Melanocyte of skin (primary cell): ENCODE measurements around the gene GSTM5. TPM values are rescaled to one million over a fixed set of nuclear protein-coding genes. Genes with fewer than 3 reads are reported as not detected.

Source experiments
- total RNA-seq, 2 donors: library from RNA; depleted of rRNA; stranded (reverse); fragments of >200 nt; gene quantifications; 2 replicates each; pipeline ENCODE4 v1.2.3, GENCODE V29; 2012

GSTM5 gene
- total RNA-seq, result under 1 TPM in 1 of 2 donors, not detected in 1; 0.33 TPM

GRCh38 chr1:109711593-109712320, at the start of gene GSTM5:
Gene GSTM5, plus strand, starts transcription at chr1:109712251. Its CDS starts 62 bp downstream, at chr1:109712313.

GRCh38 chr1:109667452-109668122, 44.5 kb upstream of the GSTM5 start, which contains the start of gene GSTM2:
Gene GSTM2, plus strand, starts transcription at chr1:109668057. Its CDS starts 59 bp downstream, at chr1:109668116.

GRCh38 chr1:109687641-109688499, 24.2 kb upstream of the GSTM5 start, which contains the start of gene GSTM1:
Gene GSTM1, plus strand, starts transcription at chr1:109687817. Its CDS starts 57 bp downstream, at chr1:109687874.

GRCh38 chr1:109740615-109741373, 28.7 kb downstream of the GSTM5 start, which contains the start of gene GSTM3:
Gene GSTM3, minus strand, starts transcription at chr1:109741038. Its CDS starts 751 bp downstream, at chr1:109740287.

GRCh38 chr1:109763646-109764415, 51.8 kb downstream of the GSTM5 start, which contains the start of gene EPS8L3:
Gene EPS8L3, minus strand, starts transcription at chr1:109763923. Its CDS starts 2,174 bp downstream, at chr1:109761749.

Other genes starting within 250 kb of the GSTM5 start
- under 1 TPM; 0.33 to 0.34 TPM for gene SYPL2, start 245.7 kb upstream of the GSTM5 start, total RNA-seq
- gene ATXN7L2, start 228.3 kb upstream of the GSTM5 start, total RNA-seq, result 1 to 10 TPM; 2.1 to 3.7 TPM
- 1 to 10 TPM; 3.3 to 6.9 TPM for gene CYB561D1, start 218.2 kb upstream of the GSTM5 start, total RNA-seq
- gene AMIGO1, start 202.5 kb upstream of the GSTM5 start, total RNA-seq, result under 1 TPM; 0.33 to 0.69 TPM
- under 1 TPM in 1 of 2 donors, not detected in 1; 0.34 TPM for gene GPR61, start 172.4 kb upstream of the GSTM5 start, total RNA-seq
- 10 to 100 TPM in 1 of 2 donors, 1 to 10 TPM in 1; 8.3 to 13.3 TPM for gene GNAI3, start 163.6 kb upstream of the GSTM5 start, total RNA-seq
- under 1 TPM in 1 of 2 donors, not detected in 1; 0.33 TPM for gene GNAT2, start 92.6 kb upstream of the GSTM5 start, total RNA-seq
- 10 to 100 TPM; 30.3 to 46.3 TPM for gene AMPD2, start 92.4 kb upstream of the GSTM5 start, total RNA-seq
- 10 to 100 TPM; 24.4 to 25.6 TPM for gene GSTM4, start 56.2 kb upstream of the GSTM5 start, total RNA-seq
- gene GSTM2, start 44.2 kb upstream of the GSTM5 start, total RNA-seq, result 10 to 100 TPM; 14.0 to 17.9 TPM
- 10 to 100 TPM; 11.4 to 45.6 TPM for gene GSTM1, start 24.4 kb upstream of the GSTM5 start, total RNA-seq
- gene GSTM3, start 28.8 kb downstream of the GSTM5 start, total RNA-seq, result 100 to 1,000 TPM in 1 of 2 donors, 10 to 100 TPM in 1; 52.3 to 108 TPM
- not detected for gene EPS8L3, start 51.7 kb downstream of the GSTM5 start, total RNA-seq
- 10 to 100 TPM; 14.5 to 17.6 TPM for gene CSF1, start 198.6 kb downstream of the GSTM5 start, total RNA-seq